Measurements from ENCODE around the gene OLFML2A. TPM values are rescaled to one million over a fixed set of nuclear protein-coding genes. Genes with fewer than 3 reads are reported as not detected.
"Not testable (repeated sequence)": the region's sequence is repeated elsewhere in the genome, so short reads cannot be mapped to it uniquely, and the experiment has no call there.

Gene OLFML2A
- 10 to 100 TPM; 13.7 to 33.1 (median 25.7) TPM for total RNA-seq

- WGBS, 2 donors = 1 to 3% methylated on average over 27 to 30 of the region's 87 CpGs
- TF ChIP-seq POLR2A (IDR thresholded peaks at IDR 0.05) (no peak), CTCF (IDR thresholded peaks at IDR 0.05) (no peak)
- DNase-seq (ENCODE audit: low spot score in 2 of 2) = peak in 1 of 2 donors; percentile 91
- H3K4me3 ChIP-seq (ENCODE audit: low read depth, poor library complexity, severe bottlenecking) = peak within 1 kb of the TSS; percentile 49
- intact Hi-C loops (cut with DNase I; ENCODE audit: low total_unique reads) = loop anchor here (10.0 kb wide), 1 partner anchor 598 kb away; no protein-coding TSS in a partner anchor
Observed at GRCh38 chr9:124776954-124777648, at the start of gene OLFML2A. Gene OLFML2A (plus strand): TSS chr9:124777133. CDS start chr9:124777271, 138 bp downstream.

- WGBS, 2 donors = 94 to 98% methylated on average over 2 of the region's 2 CpGs
- no peak overlapping the region for H3K4me3 ChIP-seq (ENCODE audit: low read depth, poor library complexity, severe bottlenecking)
- no peak for TF ChIP-seq POLR2A (IDR thresholded peaks at IDR 0.05)
- TF ChIP-seq CTCF (IDR thresholded peaks at IDR 0.05) = no peak
- no peak for DNase-seq (ENCODE audit: low spot score in 2 of 2)
- intact Hi-C loops (cut with DNase I; ENCODE audit: low total_unique reads) = no loop called here
Observed at GRCh38 chr9:124730772-124731171, 46.2 kb upstream of the OLFML2A start.

- intact Hi-C loops (cut with DNase I; ENCODE audit: low total_unique reads) = no loop called here
Observed at GRCh38 chr9:124733964-124734740, 42.8 kb upstream of the OLFML2A start.

GRCh38 chr9:124734741-124735083 is 42.2 kb upstream of the OLFML2A start:
- intact Hi-C loops (cut with DNase I; ENCODE audit: low total_unique reads); H3K4me3 ChIP-seq (ENCODE audit: low read depth, poor library complexity, severe bottlenecking); DNase-seq (ENCODE audit: low spot score in 2 of 2): not testable (repeated sequence)
- WGBS, 2 donors = 81 to 85% methylated on average over 7 of the region's 7 CpGs

More at GRCh38 chr9:124733964-124734740, 42.8 kb upstream of the OLFML2A start:
- WGBS, 2 donors = 79 to 83% methylated on average over 14 of the region's 14 CpGs
- TF ChIP-seq CTCF (IDR thresholded peaks at IDR 0.05) = no peak
- TF ChIP-seq POLR2A (IDR thresholded peaks at IDR 0.05) = no peak
- no peak overlapping the region for H3K4me3 ChIP-seq (ENCODE audit: low read depth, poor library complexity, severe bottlenecking)
- no peak for DNase-seq (ENCODE audit: low spot score in 2 of 2)

- no peak overlapping the region for H3K4me3 ChIP-seq (ENCODE audit: low read depth, poor library complexity, severe bottlenecking)
- intact Hi-C loops (cut with DNase I; ENCODE audit: low total_unique reads) = no loop called here
- no peak for DNase-seq (ENCODE audit: low spot score in 2 of 2)
- no peak for TF ChIP-seq POLR2A (IDR thresholded peaks at IDR 0.05)
- no peak for TF ChIP-seq CTCF (IDR thresholded peaks at IDR 0.05)
Observed at GRCh38 chr9:124735121-124735520, 41.8 kb upstream of the OLFML2A start.

- H3K4me3 ChIP-seq (ENCODE audit: low read depth, poor library complexity, severe bottlenecking); DNase-seq (ENCODE audit: low spot score in 2 of 2); intact Hi-C loops (cut with DNase I; ENCODE audit: low total_unique reads): not testable (repeated sequence)
- WGBS, 2 donors = 94 to 99% methylated on average over 7 of the region's 7 CpGs
Observed at GRCh38 chr9:124738075-124738474, 38.9 kb upstream of the OLFML2A start.

All from lower leg skin (tissue), 4 donors.